Measurements from ENCODE around the gene FRMD3.

DNA sequence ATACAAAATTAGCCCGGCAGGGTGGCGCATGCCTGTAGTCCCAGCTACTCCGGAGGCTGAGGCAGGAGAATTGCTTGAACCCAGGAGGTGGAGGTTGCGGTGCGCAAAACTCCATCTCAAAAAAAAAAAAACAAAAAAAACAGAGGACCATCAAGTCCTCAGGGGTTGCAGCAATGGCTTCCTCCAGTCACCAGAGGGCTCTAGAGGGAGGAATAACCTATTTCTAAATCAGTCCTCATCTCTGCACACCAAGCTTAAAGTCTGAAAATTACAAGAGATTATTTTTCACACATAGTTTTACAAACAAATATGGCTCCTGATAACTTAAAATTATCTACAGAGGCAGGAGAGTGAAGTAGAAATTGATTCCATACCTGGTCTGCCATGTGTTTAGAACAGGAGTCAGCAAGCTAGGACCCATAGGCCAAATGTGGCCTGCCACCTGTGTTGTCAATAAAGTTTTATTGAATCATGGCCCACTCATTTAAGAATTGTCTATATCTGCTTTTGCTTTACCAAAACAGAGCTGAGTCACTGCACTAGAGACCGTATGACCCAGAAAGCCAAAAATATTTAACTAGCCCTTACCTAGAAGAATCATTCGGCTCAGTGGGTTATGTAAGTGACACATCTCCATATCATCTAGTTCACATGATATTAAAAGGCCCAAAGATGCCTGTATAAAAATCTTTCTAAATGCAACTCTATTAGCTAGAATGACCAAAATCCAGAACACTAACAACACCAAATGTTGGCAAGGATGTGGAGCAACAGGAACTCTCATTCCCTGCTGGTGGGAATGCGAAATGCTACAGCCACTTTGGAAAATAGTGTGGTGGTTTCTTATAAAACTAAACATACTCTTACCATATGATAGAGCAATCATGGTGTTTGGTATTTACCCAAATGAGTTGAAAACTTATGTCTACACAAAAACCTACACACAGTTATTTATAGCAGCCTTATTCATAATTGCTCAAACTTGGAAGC, 207.7 kb downstream of the FRMD3 start:
- TF ChIP-seq, protein P1, sequence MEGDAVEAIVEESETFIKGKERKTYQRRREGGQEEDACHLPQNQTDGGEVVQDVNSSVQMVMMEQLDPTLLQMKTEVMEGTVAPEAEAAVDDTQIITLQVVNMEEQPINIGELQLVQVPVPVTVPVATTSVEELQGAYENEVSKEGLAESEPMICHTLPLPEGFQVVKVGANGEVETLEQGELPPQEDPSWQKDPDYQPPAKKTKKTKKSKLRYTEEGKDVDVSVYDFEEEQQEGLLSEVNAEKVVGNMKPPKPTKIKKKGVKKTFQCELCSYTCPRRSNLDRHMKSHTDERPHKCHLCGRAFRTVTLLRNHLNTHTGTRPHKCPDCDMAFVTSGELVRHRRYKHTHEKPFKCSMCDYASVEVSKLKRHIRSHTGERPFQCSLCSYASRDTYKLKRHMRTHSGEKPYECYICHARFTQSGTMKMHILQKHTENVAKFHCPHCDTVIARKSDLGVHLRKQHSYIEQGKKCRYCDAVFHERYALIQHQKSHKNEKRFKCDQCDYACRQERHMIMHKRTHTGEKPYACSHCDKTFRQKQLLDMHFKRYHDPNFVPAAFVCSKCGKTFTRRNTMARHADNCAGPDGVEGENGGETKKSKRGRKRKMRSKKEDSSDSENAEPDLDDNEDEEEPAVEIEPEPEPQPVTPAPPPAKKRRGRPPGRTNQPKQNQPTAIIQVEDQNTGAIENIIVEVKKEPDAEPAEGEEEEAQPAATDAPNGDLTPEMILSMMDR (IDR thresholded peaks at IDR 0.05 in 8 of 11, conservative IDR thresholded peaks at IDR 0.05 in 3 of 11): no peak
- no peak for TF ChIP-seq POLR2A (IDR thresholded peaks at IDR 0.05)
